GM21515 (cell line): ENCODE results near the gene MACO1.
"Not testable (repeated sequence)": the region's sequence is repeated elsewhere in the genome, so short reads cannot be mapped to it uniquely, and the experiment has no call there.

Experiments used
- ATAC-seq: cut with Tn5 transposase; IDR thresholded peaks from one replicate; pipeline ENCODE4 v1.9.1; 2021; ENCODE audit not compliant: unreplicated experiment

The MACO1 gene, protein sequence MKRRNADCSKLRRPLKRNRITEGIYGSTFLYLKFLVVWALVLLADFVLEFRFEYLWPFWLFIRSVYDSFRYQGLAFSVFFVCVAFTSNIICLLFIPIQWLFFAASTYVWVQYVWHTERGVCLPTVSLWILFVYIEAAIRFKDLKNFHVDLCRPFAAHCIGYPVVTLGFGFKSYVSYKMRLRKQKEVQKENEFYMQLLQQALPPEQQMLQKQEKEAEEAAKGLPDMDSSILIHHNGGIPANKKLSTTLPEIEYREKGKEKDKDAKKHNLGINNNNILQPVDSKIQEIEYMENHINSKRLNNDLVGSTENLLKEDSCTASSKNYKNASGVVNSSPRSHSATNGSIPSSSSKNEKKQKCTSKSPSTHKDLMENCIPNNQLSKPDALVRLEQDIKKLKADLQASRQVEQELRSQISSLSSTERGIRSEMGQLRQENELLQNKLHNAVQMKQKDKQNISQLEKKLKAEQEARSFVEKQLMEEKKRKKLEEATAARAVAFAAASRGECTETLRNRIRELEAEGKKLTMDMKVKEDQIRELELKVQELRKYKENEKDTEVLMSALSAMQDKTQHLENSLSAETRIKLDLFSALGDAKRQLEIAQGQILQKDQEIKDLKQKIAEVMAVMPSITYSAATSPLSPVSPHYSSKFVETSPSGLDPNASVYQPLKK

DNA sequence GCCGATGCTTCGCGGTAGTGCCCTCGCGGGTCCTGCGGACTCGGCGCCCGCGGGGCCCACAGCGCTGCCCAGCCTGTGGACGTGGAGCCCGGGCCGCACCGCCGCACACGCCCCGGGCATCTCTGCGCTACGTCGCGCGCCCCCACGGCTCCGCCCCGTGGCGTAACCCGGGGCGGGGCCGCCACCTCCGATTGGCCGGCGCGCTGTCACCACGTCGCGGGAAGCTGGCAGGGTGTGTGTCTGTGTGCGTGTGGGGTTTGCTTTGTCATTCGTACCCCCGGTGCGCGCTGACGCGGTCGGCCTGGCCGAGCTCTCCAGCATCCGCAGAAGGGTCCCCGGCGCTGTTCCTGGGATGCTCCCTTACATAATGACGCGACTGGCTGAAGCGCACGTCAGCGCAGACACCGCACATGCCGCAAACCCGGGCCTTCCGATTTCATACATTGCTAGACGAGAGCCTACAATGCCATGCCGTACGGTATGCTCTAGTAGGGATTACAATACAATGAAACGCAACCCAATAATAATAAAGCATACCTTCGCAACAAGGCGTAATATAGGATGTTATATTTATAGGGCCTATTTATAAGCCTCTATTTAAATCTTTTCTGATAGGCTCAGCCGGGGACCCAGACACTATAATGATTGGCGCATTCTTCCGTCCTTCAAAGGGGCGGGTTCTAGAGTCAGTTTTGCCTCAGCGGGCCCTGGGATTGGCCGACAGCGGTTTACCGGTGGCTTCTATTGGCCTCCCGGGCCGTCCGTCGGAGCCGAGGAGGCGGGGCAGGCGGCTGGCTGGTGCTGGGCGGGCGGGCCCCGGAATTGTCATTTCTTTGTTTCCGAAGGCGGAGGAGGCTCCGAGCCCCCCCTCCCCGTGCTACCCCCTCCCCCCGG, at the start of gene MACO1:
Gene MACO1, plus strand, starts transcription at position 825 of the 894 bp plus-strand sequence. CDS start 202 bp downstream, outside the sequence.
- ATAC-seq, result peak; percentile 88

DNA sequence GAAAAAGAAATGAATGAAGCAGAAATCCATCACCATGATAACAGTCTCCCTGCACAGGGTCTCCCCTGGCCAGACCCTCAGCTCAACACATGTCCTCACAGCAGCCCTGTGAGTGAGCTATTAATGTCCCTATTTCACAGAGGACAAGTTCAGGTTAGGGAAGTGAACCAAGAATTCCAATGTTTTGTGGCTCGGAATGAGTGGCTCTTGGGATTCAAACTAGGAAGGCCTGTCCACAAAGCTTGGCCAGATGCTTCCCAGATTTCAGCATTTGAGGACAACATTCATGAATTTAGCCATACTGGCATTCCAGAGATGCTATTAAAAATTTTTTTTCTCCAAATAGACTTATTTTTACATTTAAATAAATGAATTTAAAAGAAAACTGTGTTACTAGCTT, 48.2 kb upstream of the MACO1 start:
- not testable (repeated sequence) for ATAC-seq

DNA sequence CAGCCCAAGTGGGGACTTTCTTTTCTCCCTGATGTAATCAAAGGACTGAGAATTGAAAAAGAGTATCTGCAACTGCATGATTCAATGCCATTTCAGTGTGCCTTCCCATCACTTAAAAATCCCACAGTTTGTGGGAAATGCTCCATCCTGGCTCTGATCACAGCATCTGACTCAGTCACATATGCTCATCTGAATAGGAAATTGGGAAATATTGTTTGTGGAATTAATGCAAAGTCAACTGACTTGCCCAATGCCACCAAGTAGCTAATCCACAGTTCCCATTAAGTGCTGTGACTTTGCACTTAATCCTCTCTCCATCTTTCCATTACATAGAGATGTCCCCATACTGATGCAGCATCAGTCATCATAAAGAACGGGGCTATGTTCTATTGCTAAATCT, 47.6 kb upstream of the MACO1 start:
- not testable (repeated sequence) for ATAC-seq

DNA sequence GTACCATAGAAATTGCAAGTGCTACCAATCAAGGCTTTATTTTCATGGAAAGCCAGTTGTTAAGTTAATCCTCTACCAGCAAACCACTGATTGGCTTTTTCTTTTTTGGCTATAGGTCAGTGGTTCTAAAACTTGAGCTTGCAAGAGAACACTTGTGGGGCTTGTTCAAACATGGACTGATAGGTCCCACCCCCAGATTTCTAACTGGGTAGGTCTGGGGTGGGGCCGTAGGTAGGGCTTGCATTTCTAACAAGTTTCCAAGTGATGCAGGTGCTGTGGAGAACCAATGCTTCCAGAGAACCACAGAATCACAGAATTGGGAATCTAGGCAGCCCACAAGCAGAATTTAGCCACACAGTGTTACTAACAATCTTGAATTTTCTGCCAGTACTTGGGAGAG, 46.8 kb upstream of the MACO1 start:
- not testable (repeated sequence) for ATAC-seq

DNA sequence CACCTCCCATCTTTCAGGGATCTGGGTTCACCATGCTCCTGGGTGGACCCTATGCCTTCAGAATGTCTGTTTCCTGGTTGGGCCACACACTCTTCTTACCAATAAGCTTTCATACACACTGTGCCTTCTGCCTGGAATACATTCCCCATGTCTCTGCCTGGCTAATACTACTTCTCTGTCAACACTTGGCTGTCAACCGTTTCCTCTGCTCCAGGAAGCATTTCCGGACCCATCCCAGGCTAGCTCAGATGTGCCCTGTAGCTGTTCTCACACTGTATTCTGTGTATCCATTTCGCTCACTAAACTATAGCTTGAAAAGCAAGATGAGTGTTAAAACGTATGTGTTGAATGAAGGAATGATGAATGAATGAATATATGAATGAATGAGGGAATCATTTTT, 43.6 kb upstream of the MACO1 start:
- not testable (repeated sequence) for ATAC-seq

DNA sequence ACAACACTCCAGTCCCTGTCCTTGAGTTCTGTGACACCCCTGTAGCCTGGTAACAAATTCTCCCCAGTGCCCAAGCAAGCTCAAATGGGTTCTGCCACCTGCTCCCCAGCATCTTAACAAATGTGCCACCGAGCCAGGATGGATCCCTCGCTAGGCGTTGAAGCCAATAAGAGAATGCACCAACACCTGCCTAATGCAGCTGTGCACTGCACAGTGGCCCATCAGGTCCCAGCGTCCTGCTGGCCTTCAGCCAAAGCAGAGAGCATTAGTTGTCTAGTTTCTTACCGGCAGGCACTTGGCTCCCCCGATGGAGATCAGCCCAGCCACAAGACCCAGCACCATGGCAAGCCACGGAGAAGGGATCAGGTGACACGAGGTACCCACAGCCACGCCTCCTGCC, 42.0 kb upstream of the MACO1 start:
- not testable (repeated sequence) for ATAC-seq

DNA sequence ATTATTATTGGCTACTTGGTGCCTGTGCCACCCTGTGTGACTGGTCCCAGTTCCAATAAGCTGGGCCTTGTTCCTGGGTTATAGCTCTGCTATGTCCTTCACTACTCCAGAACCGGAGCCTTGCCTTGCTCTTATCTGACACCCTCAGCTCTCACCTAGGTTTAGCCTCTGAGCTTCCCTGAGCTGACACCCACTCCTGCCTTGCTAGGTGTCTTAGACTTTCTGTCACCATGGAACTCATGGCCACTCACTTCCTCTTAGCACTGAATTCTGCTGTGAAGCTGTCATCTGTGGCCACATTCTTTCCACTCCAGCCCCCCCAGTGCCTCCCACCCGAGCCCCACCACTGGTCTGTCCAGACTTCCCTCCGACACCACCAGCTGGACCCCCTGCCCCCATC, 41.0 kb upstream of the MACO1 start:
- ATAC-seq, result not testable (repeated sequence)

DNA sequence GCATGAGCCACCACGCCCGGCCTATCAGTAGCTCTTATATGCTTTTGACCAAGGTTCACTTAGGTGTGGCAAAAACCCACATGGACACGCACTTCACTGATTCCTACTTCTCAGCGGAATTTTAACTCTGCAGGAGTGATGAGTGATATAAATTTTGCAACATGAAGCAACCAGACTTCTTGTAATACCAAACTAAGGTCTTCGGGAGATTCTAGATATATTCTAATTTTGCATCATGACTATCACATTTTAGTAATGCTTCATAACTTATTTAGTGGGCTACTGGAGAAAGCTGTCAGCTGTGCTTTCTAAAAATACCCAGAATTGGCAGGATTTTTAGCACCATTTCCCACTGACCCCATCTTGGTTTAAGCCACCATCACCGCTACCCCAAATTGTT, 37.9 kb upstream of the MACO1 start:
- ATAC-seq, result no peak

DNA sequence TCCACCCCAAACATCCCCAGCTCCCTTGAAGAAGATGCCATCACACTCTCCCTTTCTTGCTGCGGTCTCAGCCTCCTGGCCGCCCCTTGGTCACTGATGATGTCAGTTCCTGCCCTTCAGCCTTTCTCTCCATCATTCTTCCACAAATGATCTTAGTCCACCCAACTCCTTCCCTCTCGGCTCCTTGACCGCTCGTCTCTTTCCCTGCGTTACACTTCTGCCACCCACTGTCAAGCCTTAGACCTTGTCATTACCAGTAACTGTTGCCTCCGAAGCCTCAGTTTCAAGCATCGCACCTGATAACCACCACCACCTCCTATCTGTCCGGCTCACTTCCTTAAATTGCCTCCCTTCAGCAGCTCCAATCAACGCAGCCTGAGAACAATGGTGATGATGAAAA, 33.1 kb upstream of the MACO1 start:
- not testable (repeated sequence) for ATAC-seq

DNA sequence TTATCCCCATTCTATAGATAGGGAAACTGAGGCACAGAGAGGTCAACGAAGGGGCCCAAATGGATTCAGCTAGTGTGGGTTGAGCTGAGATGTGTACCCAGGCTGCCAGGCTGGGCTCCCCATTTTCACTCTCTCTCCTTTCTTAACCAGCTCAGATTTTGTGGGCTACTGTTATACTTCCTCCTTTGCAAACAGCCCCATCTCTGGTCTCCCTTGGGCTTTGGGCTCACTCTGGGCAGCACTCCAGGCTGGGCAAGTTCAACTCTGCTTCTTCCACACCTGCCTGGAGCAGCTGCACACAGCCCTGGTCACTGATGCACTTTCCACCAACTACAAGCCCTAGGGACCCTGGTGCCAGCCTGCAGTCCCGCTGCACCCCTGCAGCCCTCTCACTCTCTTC, 32.6 kb upstream of the MACO1 start:
- not testable (repeated sequence) for ATAC-seq

DNA sequence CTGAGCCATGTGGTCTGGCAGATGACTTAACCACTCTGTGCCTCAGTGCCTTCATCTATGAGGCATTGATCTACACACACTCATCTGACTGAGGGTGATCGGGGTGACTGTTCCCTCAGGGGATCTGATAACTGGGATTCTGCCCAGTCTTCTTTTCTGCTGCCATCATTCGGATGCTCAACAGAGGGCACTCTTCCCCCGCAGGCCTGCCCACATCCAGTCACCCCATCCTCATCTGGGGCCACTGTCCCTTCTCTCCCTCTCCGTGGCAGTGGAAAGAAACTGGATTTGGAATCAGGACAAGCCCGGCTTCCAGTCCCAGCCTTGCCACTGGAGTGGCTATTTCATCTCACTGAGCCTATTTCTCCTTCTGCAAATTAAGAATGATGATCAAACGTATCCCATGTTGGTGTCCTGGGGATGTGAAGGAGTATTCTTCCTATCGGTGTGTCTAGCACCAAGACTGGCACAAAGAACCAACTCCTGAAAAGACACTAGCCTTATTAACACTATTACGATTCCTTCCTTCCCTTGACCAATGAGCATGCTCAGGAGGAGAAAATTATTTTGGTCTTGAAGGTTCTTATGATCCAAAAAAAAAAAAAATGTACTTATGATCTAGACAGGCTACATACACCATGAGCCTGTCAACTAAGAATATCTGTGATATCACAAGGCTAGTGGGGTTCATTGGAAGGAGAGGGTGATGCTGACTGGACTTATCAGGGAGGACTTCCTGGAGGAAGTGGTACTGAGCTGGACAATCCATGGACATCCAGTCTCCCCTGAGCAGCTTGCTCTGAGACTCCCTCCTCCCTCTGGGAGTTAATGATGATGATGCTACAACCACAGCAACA, 27.5 kb upstream of the MACO1 start:
- ATAC-seq, result not testable (repeated sequence)

DNA sequence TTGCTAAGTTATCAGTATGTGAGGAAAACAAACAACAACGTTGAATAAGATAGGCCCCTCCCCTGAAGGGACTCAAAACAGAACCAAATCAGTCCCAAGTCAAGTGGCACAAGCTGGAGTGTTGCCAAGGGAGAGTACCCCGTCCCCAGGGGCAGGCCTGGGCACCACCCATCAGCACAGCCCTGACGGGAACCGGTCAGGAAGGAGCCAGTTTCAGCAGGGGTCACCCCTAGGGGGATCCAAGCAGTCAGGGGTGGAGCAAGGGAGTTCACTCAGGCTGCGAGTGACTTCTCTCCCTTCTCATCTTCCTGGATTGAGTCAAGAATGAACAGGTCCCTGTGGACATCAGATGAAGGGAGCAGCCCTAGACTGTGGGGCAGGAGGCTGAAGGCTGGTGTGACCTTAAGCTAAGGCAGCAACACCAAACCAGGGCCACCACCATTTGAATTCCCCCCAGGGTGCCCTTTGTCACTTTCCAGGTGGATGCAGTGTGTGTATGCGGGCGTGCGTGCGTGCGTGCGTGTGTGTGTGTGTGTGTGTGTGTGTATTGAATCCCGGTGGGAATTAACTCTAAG, 24.9 kb upstream of the MACO1 start:
- ATAC-seq, result not testable (repeated sequence)

DNA sequence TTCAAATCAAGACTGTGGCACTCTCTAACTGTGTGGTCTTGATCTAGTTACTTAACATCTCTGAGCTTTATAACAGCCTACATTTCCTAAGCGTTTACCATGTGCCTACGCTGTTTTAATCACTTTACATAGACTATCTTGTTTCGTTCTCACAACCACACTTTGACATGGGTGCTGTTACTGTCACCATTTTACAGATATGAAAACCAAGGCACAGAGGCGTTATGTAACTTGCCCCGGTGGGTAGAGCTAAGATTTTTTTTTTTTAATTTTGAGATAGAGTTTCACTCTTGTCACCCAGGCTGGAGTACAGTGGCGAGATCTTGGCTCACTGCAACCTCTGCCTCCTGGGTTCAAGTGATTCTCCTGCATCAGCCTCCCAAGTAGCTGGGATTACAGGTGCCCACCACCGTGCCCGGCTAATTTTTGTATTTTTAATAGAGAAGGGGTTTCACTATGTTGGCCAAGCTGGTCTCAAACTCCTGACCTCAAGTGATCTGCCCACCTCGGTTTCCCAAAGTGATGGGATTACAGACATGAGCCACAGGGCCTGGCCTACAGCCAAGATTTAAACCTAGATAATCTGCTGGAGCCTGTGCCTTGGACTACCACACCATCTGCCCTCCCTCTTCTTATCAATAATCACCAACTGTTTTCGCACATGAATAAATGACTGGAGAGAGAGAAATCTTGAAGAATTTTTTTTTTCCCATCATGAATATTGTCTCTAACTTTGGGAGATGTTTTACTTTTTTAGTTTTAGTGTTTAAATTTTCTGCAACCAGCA, 20.9 kb upstream of the MACO1 start:
- ATAC-seq, result not testable (repeated sequence)

DNA sequence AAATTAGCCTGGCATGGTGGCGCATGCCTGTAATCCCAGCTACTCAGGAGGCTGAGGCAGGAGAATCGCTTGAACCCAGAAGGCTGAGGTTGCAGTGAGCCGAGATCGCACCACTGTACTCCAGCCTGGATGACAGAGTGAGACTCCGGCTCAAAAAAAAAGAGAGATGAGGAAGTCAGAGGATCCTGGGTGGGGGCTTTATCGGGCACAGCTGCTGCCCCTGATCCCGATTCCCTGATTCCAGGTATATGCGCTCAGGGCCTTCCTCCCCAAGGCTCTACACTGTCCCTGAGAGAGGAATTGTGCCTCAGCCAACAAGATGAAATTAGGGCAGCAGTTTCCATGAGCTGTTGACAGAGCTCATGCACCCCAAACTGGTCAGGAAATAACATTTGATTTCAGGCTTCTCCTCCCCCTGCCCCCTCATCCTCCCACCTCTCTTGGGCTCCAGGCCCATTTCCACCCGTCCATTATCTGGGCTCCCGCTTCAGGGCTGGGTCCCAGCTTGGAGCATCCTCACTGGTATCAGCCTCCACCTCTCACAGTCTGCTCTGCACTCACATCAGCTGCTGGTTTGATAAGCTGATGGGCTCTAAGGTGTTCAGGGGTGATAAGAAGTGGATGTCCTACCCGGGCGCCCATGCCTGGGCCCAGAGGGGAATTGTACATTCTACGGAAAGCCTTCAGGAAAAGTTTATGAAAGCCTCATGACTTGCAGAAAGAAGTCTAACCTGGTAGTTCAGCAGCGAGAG, 17.6 kb upstream of the MACO1 start:
- ATAC-seq, result not testable (repeated sequence)

DNA sequence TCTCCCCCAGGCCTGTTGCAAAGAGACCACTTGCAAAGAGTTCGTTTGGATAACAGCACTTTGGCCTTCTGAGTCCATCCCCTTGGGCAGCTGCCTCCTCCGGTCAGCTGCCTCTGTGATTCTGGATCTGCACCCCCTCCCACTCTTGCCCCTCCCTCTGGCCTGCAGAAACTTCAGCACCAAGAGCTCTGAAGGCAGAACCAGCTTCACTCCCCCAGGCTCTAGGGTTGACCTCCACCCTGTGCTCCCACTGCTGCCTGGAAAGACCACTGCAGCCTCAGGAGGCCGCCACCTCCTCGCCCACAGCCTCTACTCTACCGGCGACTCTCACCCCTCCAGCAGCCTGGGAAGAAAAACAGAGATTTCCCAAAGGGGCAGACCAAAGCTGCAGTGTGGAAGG, 16.5 kb upstream of the MACO1 start:
- ATAC-seq, result not testable (repeated sequence)

DNA sequence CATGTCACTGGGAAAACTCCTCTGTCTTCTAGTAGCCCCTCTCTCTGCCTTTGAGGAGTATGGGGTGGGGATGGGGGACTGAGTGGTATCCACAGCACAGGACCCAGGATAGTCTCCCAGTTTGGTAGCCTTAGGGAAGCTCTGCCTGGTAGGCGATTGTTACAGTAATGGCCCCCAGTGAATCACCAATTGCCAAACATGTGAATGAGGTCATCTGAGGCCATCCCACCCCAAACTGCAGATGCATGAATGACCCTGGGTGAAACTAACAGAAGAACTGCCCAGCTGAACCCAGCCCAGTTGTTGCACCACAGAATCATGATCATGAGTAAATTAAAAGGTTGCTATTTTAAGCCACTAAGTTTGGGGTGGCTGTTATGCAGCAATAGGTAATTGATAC, 16.1 kb upstream of the MACO1 start:
- ATAC-seq, result not testable (repeated sequence)

DNA sequence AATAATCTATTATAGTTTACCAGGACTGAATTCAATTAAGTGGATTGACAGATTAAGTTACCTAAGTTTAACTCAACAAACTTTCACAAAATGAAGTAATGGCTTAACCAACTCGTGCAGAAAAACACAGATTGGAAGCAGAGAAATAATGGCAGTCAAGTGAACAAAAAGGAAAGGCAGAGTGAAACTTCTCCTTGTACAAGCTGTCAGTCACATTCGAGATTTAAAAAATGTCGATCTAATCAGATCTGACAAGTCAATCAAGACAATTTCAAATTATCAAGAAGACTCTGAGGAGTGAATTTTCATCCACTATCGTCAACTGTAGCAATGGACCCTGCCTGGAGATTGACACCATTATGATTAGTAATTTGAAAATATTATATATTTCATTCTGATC, 13.4 kb upstream of the MACO1 start:
- not testable (repeated sequence) for ATAC-seq

DNA sequence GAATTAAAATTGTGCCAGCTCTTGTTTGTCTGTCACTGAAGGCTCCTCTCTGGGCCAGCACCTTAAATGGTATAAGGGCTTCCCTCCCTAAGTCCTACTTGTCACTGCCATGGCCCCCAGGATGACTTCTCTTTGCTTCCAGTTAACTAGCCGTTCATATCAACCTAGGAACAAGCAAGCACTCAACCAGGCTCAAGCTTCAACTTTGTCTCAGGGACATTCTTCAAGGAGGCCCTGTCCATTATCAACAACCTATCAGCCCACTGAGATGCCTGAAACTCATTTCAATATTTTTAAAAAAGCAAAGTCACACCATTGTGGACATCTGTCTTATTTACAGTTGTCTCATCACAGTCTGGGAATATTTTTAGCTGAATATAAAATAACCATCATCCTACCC, 11.4 kb upstream of the MACO1 start:
- not testable (repeated sequence) for ATAC-seq
